Tibial artery (tissue), 4 donors: ENCODE measurements around the gene CDC7.

Experiments
- DNase-seq, 2 donors: peaks; one replicate each; pipeline ENCODE4 v3.0.0-alpha.2; 2019
- H3K27ac ChIP-seq, 2 donors: fragments of 200-600 bp; sonication (generic) in 1 of 2; 1 replicate in 1 of 2; 2 replicates in 1 of 2; pipeline ENCODE4 v1.5.1; 2018 to 2019; ENCODE audit warnings: mild to moderate bottlenecking in 1 of 2
- H3K27me3 ChIP-seq, 2 donors: fragments of 200-600 bp; sonication (generic) in 1 of 2; one replicate each; pipeline versions ENCODE4 v1.5.1 to v1.6.0; 2016 to 2019
- H3K36me3 ChIP-seq, 3 donors: fragments of 200-600 bp; sonication (generic) in 2 of 3; one replicate each; pipeline ENCODE4 v1.5.1; 2016 to 2019; ENCODE audit warnings: mild to moderate bottlenecking in 2 of 3
- H3K4me1 ChIP-seq, 4 donors: fragments of 200-600 bp; sonication (generic) in 2 of 4; 1 replicate in 3 of 4; 2 replicates in 1 of 4; pipeline ENCODE4 v1.5.1; 2016 to 2019
- H3K4me3 ChIP-seq, 2 donors: fragments of 200-600 bp; sonication (generic) in 1 of 2; 1 replicate in 1 of 2; 2 replicates in 1 of 2; pipeline ENCODE4 v1.5.1; 2018 to 2019; ENCODE audit warnings: mild to moderate bottlenecking in 2 of 2
- H3K9me3 ChIP-seq, 3 donors: fragments of 200-600 bp; sonication (generic) in 1 of 3; one replicate each; pipeline ENCODE4 v1.5.1; 2016 to 2019
- intact Hi-C: fragments of 100-400 bp; cut with DNase I; formaldehyde crosslinking; loops from one replicate; pipeline ENCODE4 v1.15.0; 2023; ENCODE audit warnings: low total_unique reads
- TF ChIP-seq, protein P1 (sequence below), 2 experiments: fragments of 200-600 bp in 1 of 2; fragments of 450-650 bp in 1 of 2; IDR thresholded peaks; one replicate each; pipeline ENCODE4 v1.5.1; 2017 to 2019; ENCODE audit warnings: antibody characterized with exemption in 2 of 2, mild to moderate bottlenecking in 1 of 2, moderate library complexity in 1 of 2

Gene CDC7

DNA sequence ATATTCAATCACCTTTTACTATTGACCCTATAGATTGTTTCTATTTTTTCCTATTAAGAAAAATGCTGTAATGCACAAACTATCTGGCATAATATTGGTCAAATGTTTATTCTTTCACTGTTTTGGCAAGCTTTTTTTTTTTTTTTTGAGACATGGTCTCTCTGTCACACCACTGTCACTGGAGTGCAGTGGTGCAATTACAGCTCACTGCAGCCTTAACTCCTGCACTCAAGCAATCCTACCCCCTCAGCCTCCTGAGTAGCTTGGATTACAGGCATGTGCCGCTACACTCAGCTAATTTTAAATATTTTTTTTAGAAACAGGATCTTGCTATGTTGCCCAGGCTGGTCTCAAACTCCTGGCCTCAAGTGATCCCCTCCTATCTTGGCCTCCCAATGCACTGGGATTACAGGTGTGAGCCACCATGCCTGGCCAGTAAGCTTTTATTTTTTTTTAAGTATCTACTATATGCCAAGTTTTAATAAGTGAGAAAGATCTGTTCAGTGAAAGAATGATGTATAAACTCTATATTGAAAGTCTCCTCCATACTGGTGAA lies 3.4 kb downstream of the CDC7 start:
- H3K27me3 ChIP-seq, result no peaks in the 10 kb centered on the region
- intact Hi-C loops, result no loop called here
- DNase-seq, result no peak
- TF ChIP-seq, protein P1, sequence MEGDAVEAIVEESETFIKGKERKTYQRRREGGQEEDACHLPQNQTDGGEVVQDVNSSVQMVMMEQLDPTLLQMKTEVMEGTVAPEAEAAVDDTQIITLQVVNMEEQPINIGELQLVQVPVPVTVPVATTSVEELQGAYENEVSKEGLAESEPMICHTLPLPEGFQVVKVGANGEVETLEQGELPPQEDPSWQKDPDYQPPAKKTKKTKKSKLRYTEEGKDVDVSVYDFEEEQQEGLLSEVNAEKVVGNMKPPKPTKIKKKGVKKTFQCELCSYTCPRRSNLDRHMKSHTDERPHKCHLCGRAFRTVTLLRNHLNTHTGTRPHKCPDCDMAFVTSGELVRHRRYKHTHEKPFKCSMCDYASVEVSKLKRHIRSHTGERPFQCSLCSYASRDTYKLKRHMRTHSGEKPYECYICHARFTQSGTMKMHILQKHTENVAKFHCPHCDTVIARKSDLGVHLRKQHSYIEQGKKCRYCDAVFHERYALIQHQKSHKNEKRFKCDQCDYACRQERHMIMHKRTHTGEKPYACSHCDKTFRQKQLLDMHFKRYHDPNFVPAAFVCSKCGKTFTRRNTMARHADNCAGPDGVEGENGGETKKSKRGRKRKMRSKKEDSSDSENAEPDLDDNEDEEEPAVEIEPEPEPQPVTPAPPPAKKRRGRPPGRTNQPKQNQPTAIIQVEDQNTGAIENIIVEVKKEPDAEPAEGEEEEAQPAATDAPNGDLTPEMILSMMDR (IDR thresholded peaks at IDR 0.05), result no peak
- peaks cover 0 to 16% (median 13%) of the 10 kb centered on the region in 4 donors for H3K4me1 ChIP-seq
- no peak overlapping the region for H3K27ac ChIP-seq
- no peaks in the 10 kb centered on the region for H3K9me3 ChIP-seq
- no peaks in the 10 kb centered on the region for H3K36me3 ChIP-seq
- H3K4me3 ChIP-seq, result no peak overlapping the region

DNA sequence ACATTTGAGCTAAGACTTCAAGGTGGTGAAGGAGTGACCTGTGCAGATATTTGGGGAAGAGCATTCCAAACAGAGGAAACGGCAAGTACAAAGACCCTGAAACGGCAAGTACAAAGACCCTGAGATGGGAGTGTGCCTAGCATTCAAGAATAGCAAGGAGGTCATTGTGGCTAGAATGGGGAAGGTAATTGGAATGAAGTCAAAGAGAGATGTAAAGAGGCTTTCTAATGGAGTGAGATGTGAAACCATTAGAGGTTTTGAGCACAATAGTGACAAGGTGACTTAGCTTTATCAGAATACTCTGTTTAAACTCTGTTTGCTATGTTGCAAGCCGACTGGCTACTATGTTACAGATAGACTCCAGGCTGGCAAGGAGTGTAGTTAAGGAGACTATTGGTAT lies 4.4 kb downstream of the CDC7 start:
- Histone ChIP-seq H3K4me1 (peaks cover 0 to 13% (median 12%) of the 10 kb centered on the region in 4 donors), H3K4me3 (no peak overlapping the region), H3K27me3 (no peaks in the 10 kb centered on the region), H3K9me3 (no peaks in the 10 kb centered on the region), H3K27ac (no peak overlapping the region), H3K36me3 (no peaks in the 10 kb centered on the region)
- TF ChIP-seq, protein P1 (IDR thresholded peaks at IDR 0.05), result no peak
- no peak for DNase-seq
- intact Hi-C loops, result no loop called here

DNA sequence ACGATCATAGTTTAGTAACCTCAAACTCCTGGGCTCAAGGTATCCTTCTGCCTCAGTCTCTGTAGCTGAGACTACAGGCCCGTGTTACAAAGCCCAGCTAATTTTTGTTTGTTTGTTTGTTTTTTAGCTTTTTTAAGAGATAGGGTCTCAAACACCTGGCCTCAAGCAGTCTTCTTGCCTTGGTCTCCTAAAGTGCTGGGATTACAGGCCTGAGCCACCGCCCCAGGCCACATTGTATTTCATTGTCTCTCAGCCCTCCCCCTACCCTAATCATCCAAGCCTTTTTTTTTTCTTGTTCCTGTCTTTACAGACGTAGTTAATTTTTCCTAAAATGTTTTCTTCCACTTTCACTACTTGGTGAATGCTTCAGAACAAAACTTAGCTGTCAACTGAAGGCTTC lies 5.4 kb downstream of the CDC7 start:
- no peak overlapping the region for H3K4me3 ChIP-seq
- no peaks in the 10 kb centered on the region for H3K9me3 ChIP-seq
- H3K4me1 ChIP-seq, result peaks cover 0 to 10% (median 10%) of the 10 kb centered on the region in 4 donors
- TF ChIP-seq, protein P1 (IDR thresholded peaks at IDR 0.05), result no peak
- no peaks in the 10 kb centered on the region for H3K27me3 ChIP-seq
- no peak overlapping the region for H3K27ac ChIP-seq
- intact Hi-C loops, result no loop called here
- H3K36me3 ChIP-seq, result no peaks in the 10 kb centered on the region
- no peak for DNase-seq

DNA sequence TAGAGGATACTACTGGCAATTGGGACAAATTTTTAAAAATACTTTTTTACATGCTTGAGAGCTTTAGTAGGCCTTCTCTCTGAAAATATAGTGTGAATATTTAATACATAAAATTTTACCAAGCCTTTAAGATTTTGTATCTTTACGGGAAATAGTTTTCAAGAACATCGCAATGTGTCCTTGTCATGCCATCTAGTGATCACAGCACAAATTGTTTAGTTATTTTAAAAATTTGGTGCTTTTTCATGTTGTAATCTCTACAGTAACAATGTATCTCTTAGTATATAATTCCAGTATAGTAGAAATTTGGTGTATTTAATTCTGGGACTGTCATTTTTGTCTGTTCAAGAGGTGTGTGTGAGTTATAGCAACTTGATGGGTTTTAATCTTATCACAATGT lies 6.7 kb downstream of the CDC7 start:
- Histone ChIP-seq H3K36me3 (no peaks in the 10 kb centered on the region), H3K27me3 (no peaks in the 10 kb centered on the region), H3K9me3 (no peaks in the 10 kb centered on the region), H3K27ac (no peak overlapping the region), H3K4me1 (no peaks in the 10 kb centered on the region), H3K4me3 (no peak overlapping the region)
- intact Hi-C loops, result no loop called here
- TF ChIP-seq, protein P1 (IDR thresholded peaks at IDR 0.05), result no peak
- DNase-seq, result no peak

DNA sequence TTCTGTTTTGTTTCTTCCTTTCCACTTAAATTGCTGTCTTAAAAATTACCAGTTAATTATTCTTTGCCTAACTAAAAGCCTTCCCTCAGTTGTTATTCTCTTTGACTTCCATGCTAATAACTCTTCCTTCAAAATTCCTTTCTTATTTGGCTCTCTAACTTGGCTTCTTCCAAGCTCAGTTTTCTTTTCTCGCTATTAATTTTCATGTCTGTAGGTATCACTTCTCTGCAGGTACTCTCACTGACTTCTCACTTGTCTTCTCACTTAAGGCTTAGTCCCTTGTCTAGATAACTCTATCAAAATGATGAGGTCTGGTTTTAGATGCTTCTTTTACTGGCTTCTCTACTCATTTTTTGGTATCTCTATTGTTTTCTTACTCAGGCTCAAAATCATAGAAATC lies 10.1 kb downstream of the CDC7 start:
- no peaks in the 10 kb centered on the region for H3K9me3 ChIP-seq
- H3K4me1 ChIP-seq, result no peaks in the 10 kb centered on the region
- H3K4me3 ChIP-seq, result no peak overlapping the region
- H3K27ac ChIP-seq, result no peak overlapping the region
- H3K27me3 ChIP-seq, result no peaks in the 10 kb centered on the region
- DNase-seq, result no peak
- TF ChIP-seq, protein P1 (IDR thresholded peaks at IDR 0.05), result no peak
- intact Hi-C loops, result no loop called here
- H3K36me3 ChIP-seq, result no peaks in the 10 kb centered on the region

DNA sequence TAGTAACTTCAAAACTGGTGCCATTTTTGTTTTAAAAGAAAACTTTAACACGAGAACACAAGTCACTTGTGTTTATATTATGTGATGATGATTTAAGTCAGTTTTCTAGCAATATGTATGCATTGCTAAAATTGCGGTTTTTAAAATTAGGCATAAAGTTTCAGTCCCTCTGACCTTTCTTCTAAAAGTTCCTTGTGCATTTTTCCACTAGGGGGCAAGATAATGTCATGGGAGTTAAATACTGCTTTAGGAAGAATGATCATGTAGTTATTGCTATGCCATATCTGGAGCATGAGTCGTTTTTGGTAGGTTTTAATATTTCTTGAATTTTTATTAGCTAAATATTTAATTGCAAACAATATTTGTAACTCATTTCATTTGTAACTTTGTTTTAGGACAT lies 10.7 kb downstream of the CDC7 start:
- Histone ChIP-seq H3K4me3 (no peak overlapping the region), H3K27ac (no peak overlapping the region), H3K9me3 (no peaks in the 10 kb centered on the region), H3K4me1 (no peaks in the 10 kb centered on the region), H3K27me3 (no peaks in the 10 kb centered on the region), H3K36me3 (no peaks in the 10 kb centered on the region)
- intact Hi-C loops, result no loop called here
- TF ChIP-seq, protein P1 (IDR thresholded peaks at IDR 0.05), result peak; percentile 56 to 57
- DNase-seq, result no peak
